Endothelial cell of umbilical vein (primary cell): ENCODE data around the gene BET1. TPM values are rescaled to one million over a fixed set of nuclear protein-coding genes. Genes with fewer than 3 reads are reported as not detected.

Experiments used
- BruUV-seq: library from RNA; stranded (reverse); fragments of 400-500 nt; replicated peaks from 2 replicates; lab custom pipeline; 2021; lab: Mats Ljungman, UMichigan
- CTCF ChIA-PET: fragments of 300-600, 350-600 bp; sonication (Branson Sonifier 250); formaldehyde crosslinking; loops from one replicate; lab custom pipeline; 2021; ENCODE audit warnings: antibody characterized with exemption, inconsistent platforms; lab: Charles Lee
- POLR2A ChIA-PET: fragments of 300-600, 350-600 bp; sonication (Branson Sonifier 250); formaldehyde crosslinking; loops from one replicate; lab custom pipeline; 2021; ENCODE audit warnings: antibody characterized with exemption, inconsistent platforms; lab: Charles Lee
- DNase-seq: peaks from one replicate; pipeline ENCODE4 v3.0.0-alpha.2; 2011; ENCODE audit warnings: low read depth, low spot score
- FAIRE-seq: peaks from 2 replicates; lab custom pipeline; 2011; peaks lifted over from hg19 to GRCh38; lab: Jason Lieb, UNC
- H2AFZ ChIP-seq: 2 replicates; pipeline ENCODE4 v1.6.0; 2012; ENCODE audit warnings: low read depth, low read length, control low read depth, inconsistent platforms
- H3K27ac ChIP-seq: 2 replicates; pipeline ENCODE4 v1.5.1; 2011; ENCODE audit warnings: low read depth, mild to moderate bottlenecking, control low read depth, low read length, moderate library complexity; ENCODE audit not compliant: insufficient read depth
- H3K27me3 ChIP-seq, 2 experiments: 2 replicates each; pipeline versions ENCODE4 v1.6.0 to v1.6.1; 2011; ENCODE audit warnings: low read length in 2 of 2, mixed read lengths in 1 of 2; ENCODE audit not compliant: control insufficient read depth in 2 of 2, insufficient read depth in 2 of 2
- H3K36me3 ChIP-seq, 2 experiments: 2 replicates in 1 of 2; 3 replicates in 1 of 2; pipeline ENCODE4 v1.5.1; 2011; ENCODE audit warnings: low read length in 2 of 2, mild to moderate bottlenecking in 1 of 2, moderate library complexity in 1 of 2; ENCODE audit not compliant: control insufficient read depth in 2 of 2, insufficient read depth in 2 of 2; ENCODE audit errors: extremely low read depth in 1 of 2
- H3K4me1 ChIP-seq: 3 replicates; pipeline ENCODE4 v1.5.1; 2011; ENCODE audit warnings: mild to moderate bottlenecking, low read length; ENCODE audit not compliant: control insufficient read depth, insufficient read depth; ENCODE audit errors: extremely low read depth
- H3K4me2 ChIP-seq: 2 replicates; pipeline ENCODE4 v1.6.1; 2011; ENCODE audit warnings: low read length, control low read depth, mixed read lengths; ENCODE audit not compliant: insufficient read depth
- H3K4me3 ChIP-seq, 3 experiments: fragments of 200-600 bp in 1 of 3; sonication (generic), shearing (Covaris generic) in 1 of 3; replicated peaks in 1 of 3; 2 replicates each; pipeline ENCODE4 v1.5.1; 2011 to 2016; ENCODE audit warnings: control low read depth in 3 of 3, low read length in 3 of 3, mild to moderate bottlenecking in 2 of 3, inconsistent platforms in 1 of 3, low read depth in 1 of 3, moderate library complexity in 1 of 3; ENCODE audit not compliant: insufficient read depth in 1 of 3
- H3K79me2 ChIP-seq: 2 replicates; pipeline ENCODE4 v1.6.0; 2012; ENCODE audit warnings: low read length, inconsistent platforms; ENCODE audit not compliant: control insufficient read depth, insufficient read depth
- H3K9ac ChIP-seq: replicated peaks from 2 replicates; pipeline ENCODE3; 2011; ENCODE audit warnings: low read length, control low read depth; ENCODE audit not compliant: insufficient read depth; ENCODE audit errors: extremely low read depth
- H3K9me1 ChIP-seq: replicated peaks from 3 replicates; pipeline ENCODE4 v1.6.0; 2011; ENCODE audit warnings: mild to moderate bottlenecking, low read length; ENCODE audit not compliant: control insufficient read depth, insufficient read depth; ENCODE audit errors: extremely low read depth
- H3K9me3 ChIP-seq: replicated peaks from 2 replicates; pipeline ENCODE4 v1.5.1; 2012; ENCODE audit warnings: low read length, inconsistent platforms; ENCODE audit not compliant: control insufficient read depth, insufficient read depth
- H4K20me1 ChIP-seq: replicated peaks from 2 replicates; pipeline ENCODE3; 2011; ENCODE audit warnings: mild to moderate bottlenecking, low read length; ENCODE audit not compliant: control insufficient read depth, insufficient read depth; ENCODE audit errors: extremely low read depth
- EZH2 ChIP-seq: IDR thresholded peaks from 2 replicates; pipeline ENCODE4 v1.6.1; 2012; ENCODE audit warnings: borderline replicate concordance, low read depth, mild to moderate bottlenecking, moderate library complexity, low read length, inconsistent platforms; ENCODE audit not compliant: severe bottlenecking
- FOS ChIP-seq: IDR thresholded peaks from 2 replicates; pipeline ENCODE4 v1.6.1; 2011; ENCODE audit warnings: mild to moderate bottlenecking, low read length, moderate library complexity, borderline replicate concordance; ENCODE audit not compliant: insufficient read depth
- GATA2 ChIP-seq: IDR thresholded peaks from 2 replicates; pipeline ENCODE4 v1.7.0; 2011; ENCODE audit warnings: low read depth, mild to moderate bottlenecking, moderate library complexity, mixed read lengths, low read length; ENCODE audit not compliant: insufficient read length, insufficient read depth
- JUN ChIP-seq: IDR thresholded peaks from 2 replicates; pipeline ENCODE4 v1.6.1; 2011; ENCODE audit warnings: borderline replicate concordance, low read depth; ENCODE audit not compliant: insufficient read length, insufficient read depth
- MYC ChIP-seq: IDR thresholded peaks from one replicate; pipeline ENCODE4 v1.6.1; 2011; ENCODE audit warnings: mild to moderate bottlenecking, low read depth, low read length
- POLR2A ChIP-seq: IDR thresholded peaks from 2 replicates; pipeline ENCODE4 v1.6.1; 2012; ENCODE audit warnings: low read depth, mild to moderate bottlenecking, control low read depth, low read length
- POLR2AphosphoS5 ChIP-seq: IDR thresholded peaks from 2 replicates; pipeline ENCODE4 v1.6.1; 2012; ENCODE audit warnings: low read depth, mild to moderate bottlenecking, control low read depth, low read length, moderate library complexity; ENCODE audit not compliant: insufficient read depth
- dilution Hi-C: fragments of 300-500 bp; cut with MboI; formaldehyde crosslinking; loops from one replicate; pipeline ENCODE4 v1.15.0; 2019; ENCODE audit warnings: low sequenced_read_pairs; ENCODE audit not compliant: extremely low pct_ligation_motif_present
- intact Hi-C: fragments of 100-400 bp; cut with micrococcal nuclease; formaldehyde crosslinking; loops from one replicate; pipeline ENCODE4 v1.10.0; 2022
- polyA plus RNA-seq, 4 experiments: library from polyadenylated mRNA; depleted of rRNA in 3 of 4; stranded (reverse) in 3 of 4; unstranded in 1 of 4; fragments of >200 nt; gene quantifications; 2 replicates each; pipeline versions ENCODE4 v1.2.1 to v1.2.3, GENCODE V29; 2011 to 2012; ENCODE audit warnings: missing spikeins in 1 of 4
- total RNA-seq: library from RNA; stranded (reverse); gene quantifications from 2 replicates; pipeline ENCODE4 v1.2.3, GENCODE V29; 2021
- TF ChIP-seq, protein P1 (sequence below): IDR thresholded peaks from 2 replicates; pipeline ENCODE4 v1.6.1; 2011; ENCODE audit not compliant: insufficient read depth, insufficient read length
- TF ChIP-seq, protein P2 (sequence below), 2 donors: IDR thresholded peaks; 1 replicate in 1 of 2; 2 replicates in 1 of 2; pipeline ENCODE4 v1.5.1; 2011; ENCODE audit warnings: low read length in 2 of 2, mild to moderate bottlenecking in 2 of 2, moderate library complexity in 2 of 2, control low read depth in 1 of 2, inconsistent platforms in 1 of 2, low read depth in 1 of 2; ENCODE audit not compliant: insufficient read depth in 1 of 2; ENCODE audit errors: extremely low read depth in 1 of 2

The BET1 gene
- total and polyA plus RNA-seq, 2 donors (not counting 3 experiments of a cell fraction or from before 2014, with no cell fraction given): 21.9 to 28.4 TPM

DNA sequence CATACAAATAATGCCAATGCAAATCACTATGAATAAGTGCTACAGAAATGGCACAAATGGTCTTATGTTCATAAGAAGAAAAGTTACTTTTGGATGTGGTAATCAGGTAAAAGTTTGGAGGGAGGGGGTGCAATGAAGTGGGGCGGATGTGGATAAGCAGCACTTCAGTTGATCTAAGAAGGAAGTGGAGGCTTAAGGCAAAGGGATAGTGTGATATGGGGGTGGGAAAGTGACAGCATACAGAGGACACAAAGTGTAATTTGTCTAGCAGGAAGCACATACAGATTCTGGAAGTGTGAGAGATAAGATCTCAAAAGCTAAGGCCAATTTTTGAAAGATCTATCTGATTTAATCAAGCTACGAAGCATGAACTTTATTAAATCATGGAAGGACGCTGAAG lies 6.3 kb downstream of the BET1 start:
- Histone ChIP-seq H3K4me2 (no peak overlapping the region), H3K36me3 (peaks cover 3 to 9% of the 10 kb centered on the region in 2 experiments), H2AFZ (no peak overlapping the region), H3K9ac (no peak overlapping the region), H3K79me2 (peaks cover 25% of the 10 kb centered on the region), H3K4me3 (no peak overlapping the region), H4K20me1 (no peaks in the 10 kb centered on the region), H3K4me1 (peaks cover 2% of the 10 kb centered on the region), H3K27me3 (no peaks in the 10 kb centered on the region), H3K9me3 (no peaks in the 10 kb centered on the region), H3K9me1 (no peaks in the 10 kb centered on the region), H3K27ac (no peak overlapping the region)
- intact Hi-C loops: no loop called here
- FAIRE-seq (no peak), DNase-seq (no peak)
- TF ChIP-seq, protein P1, sequence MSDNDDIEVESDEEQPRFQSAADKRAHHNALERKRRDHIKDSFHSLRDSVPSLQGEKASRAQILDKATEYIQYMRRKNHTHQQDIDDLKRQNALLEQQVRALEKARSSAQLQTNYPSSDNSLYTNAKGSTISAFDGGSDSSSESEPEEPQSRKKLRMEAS: no peak
- TF ChIP-seq EZH2 (no peak), POLR2A (no peak), GATA2 (no peak), MYC (no peak), JUN (no peak), POLR2AphosphoS5 (no peak), FOS (no peak)
- TF ChIP-seq, protein P2, sequence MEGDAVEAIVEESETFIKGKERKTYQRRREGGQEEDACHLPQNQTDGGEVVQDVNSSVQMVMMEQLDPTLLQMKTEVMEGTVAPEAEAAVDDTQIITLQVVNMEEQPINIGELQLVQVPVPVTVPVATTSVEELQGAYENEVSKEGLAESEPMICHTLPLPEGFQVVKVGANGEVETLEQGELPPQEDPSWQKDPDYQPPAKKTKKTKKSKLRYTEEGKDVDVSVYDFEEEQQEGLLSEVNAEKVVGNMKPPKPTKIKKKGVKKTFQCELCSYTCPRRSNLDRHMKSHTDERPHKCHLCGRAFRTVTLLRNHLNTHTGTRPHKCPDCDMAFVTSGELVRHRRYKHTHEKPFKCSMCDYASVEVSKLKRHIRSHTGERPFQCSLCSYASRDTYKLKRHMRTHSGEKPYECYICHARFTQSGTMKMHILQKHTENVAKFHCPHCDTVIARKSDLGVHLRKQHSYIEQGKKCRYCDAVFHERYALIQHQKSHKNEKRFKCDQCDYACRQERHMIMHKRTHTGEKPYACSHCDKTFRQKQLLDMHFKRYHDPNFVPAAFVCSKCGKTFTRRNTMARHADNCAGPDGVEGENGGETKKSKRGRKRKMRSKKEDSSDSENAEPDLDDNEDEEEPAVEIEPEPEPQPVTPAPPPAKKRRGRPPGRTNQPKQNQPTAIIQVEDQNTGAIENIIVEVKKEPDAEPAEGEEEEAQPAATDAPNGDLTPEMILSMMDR (IDR thresholded peaks at IDR 0.05; ENCODE audit: extremely low read depth in 1 of 2, insufficient read depth in 1 of 2, low read depth in 1 of 2, low read length in 2 of 2): no peak
- POLR2A ChIA-PET: no interaction called here
- dilution Hi-C loops: no loop called here
- no TSS peak for BruUV-seq
- CTCF ChIA-PET: interaction anchor here (0.7 to 1.3 kb wide), 3 partner anchors 26 to 95 kb away, joined by 3 to 4 read pairs (median 3); no protein-coding TSS in a partner anchor
